Measurements from ENCODE around the gene TOMM34.

DNA sequence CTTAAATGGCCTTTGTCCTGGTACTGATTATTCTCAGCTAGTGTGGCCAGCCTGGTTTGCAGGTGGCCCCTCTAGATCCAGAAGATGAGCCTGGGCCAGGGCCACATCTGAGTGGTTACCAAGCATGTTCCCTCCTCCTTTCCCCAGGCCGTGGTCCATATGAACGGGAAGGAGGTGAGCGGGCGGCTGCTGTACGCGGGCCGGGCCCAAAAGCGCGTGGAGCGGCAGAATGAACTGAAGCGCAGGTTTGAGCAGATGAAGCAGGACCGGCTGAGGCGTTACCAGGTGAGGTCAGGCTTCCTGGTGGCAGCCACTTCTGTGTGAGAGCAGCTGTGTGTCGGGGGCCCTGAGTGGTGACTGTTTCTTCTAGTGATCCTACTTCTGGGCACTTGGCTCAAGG is 38.8 kb downstream of the TOMM34 start:
- TF ChIP-seq, protein P1, sequence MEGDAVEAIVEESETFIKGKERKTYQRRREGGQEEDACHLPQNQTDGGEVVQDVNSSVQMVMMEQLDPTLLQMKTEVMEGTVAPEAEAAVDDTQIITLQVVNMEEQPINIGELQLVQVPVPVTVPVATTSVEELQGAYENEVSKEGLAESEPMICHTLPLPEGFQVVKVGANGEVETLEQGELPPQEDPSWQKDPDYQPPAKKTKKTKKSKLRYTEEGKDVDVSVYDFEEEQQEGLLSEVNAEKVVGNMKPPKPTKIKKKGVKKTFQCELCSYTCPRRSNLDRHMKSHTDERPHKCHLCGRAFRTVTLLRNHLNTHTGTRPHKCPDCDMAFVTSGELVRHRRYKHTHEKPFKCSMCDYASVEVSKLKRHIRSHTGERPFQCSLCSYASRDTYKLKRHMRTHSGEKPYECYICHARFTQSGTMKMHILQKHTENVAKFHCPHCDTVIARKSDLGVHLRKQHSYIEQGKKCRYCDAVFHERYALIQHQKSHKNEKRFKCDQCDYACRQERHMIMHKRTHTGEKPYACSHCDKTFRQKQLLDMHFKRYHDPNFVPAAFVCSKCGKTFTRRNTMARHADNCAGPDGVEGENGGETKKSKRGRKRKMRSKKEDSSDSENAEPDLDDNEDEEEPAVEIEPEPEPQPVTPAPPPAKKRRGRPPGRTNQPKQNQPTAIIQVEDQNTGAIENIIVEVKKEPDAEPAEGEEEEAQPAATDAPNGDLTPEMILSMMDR (IDR thresholded peaks at IDR 0.05; ENCODE audit: low read depth, low read length) = no peak
- TF ChIP-seq POLR2A (IDR thresholded peaks at IDR 0.05; ENCODE audit: extremely low read depth, insufficient read length) = no peak
